B cell (primary cell): ENCODE results near the gene KRT28. TPM values are rescaled to one million over a fixed set of nuclear protein-coding genes. Genes with fewer than 3 reads are reported as not detected.

Experiments used
- ATAC-seq: fragments of 200-7000 bp; cut with Tn5 transposase; one replicate; pipeline ENCODE4 v1.10.0; 2021; ENCODE audit warnings: low read depth, mild to moderate bottlenecking, moderate number of reproducible peaks, moderate library complexity
- CTCF ChIA-PET: fragments of 350-600 bp; sonication (Branson Sonifier 250); formaldehyde crosslinking; loops from one replicate; lab custom pipeline; 2021; ENCODE audit warnings: antibody characterized with exemption, inconsistent platforms; lab: Charles Lee
- POLR2A ChIA-PET: fragments of 350-600 bp; sonication (Branson Sonifier 250); formaldehyde crosslinking; loops from one replicate; lab custom pipeline; 2021; ENCODE audit warnings: antibody characterized with exemption; lab: Charles Lee
- DNase-seq: peaks from one replicate; pipeline ENCODE4 v3.0.0; 2013
- H2AFZ ChIP-seq: 2 replicates; pipeline ENCODE4 v1.6.1; 2012; ENCODE audit warnings: mild to moderate bottlenecking, low read depth, low read length; ENCODE audit not compliant: insufficient read depth, poor library complexity, severe bottlenecking
- H3K27ac ChIP-seq, 2 donors: 1 replicate in 1 of 2; 2 replicates in 1 of 2; pipeline ENCODE4 v1.5.1; 2012 to 2013; ENCODE audit warnings: low read length in 2 of 2, mild to moderate bottlenecking in 2 of 2, moderate library complexity in 1 of 2
- H3K27me3 ChIP-seq, 4 experiments: fragments of 200-600 bp in 1 of 4; sonication (generic) in 1 of 4; replicated peaks in 1 of 4; 1 replicate in 2 of 4; 2 replicates in 2 of 4; pipeline versions ENCODE4 v1.6.1 to v1.7.0; 2013 to 2016; ENCODE audit warnings: low read length in 3 of 4, mild to moderate bottlenecking in 2 of 4, mixed read lengths in 1 of 4, moderate library complexity in 1 of 4; ENCODE audit not compliant: insufficient read depth in 4 of 4, control insufficient read depth in 3 of 4; ENCODE audit errors: control extremely low read depth in 1 of 4
- H3K36me3 ChIP-seq, 2 experiments: replicated peaks in 1 of 2; 1 replicate in 1 of 2; 2 replicates in 1 of 2; pipeline versions ENCODE4 v1.6.1 to v1.7.1; 2013; ENCODE audit warnings: low read length in 1 of 2; ENCODE audit not compliant: insufficient read depth in 2 of 2, control insufficient read depth in 1 of 2; ENCODE audit errors: control extremely low read depth in 1 of 2, extremely low read depth in 1 of 2
- H3K4me1 ChIP-seq, 2 donors: fragments of 200-600 bp in 1 of 2; sonication (generic) in 1 of 2; 1 replicate in 1 of 2; 2 replicates in 1 of 2; pipeline versions ENCODE4 v1.5.1 to v1.6.1; 2013 to 2017; ENCODE audit warnings: low read length in 2 of 2; ENCODE audit not compliant: control insufficient read depth in 2 of 2, insufficient read depth in 2 of 2
- H3K4me2 ChIP-seq: replicated peaks from 2 replicates; pipeline ENCODE3; 2012; ENCODE audit warnings: mild to moderate bottlenecking, low read depth, low read length; ENCODE audit not compliant: poor library complexity, severe bottlenecking
- H3K4me3 ChIP-seq, 5 experiments: fragments of 200-600 bp in 1 of 5; sonication (generic) in 1 of 5; 1 replicate in 3 of 5; 2 replicates in 2 of 5; pipeline versions ENCODE4 v1.5.1 to v1.7.0; 2011 to 2016; ENCODE audit warnings: low read length in 4 of 5, mild to moderate bottlenecking in 4 of 5, low read depth in 2 of 5, control low read depth in 1 of 5, moderate library complexity in 1 of 5; ENCODE audit not compliant: insufficient read depth in 1 of 5; ENCODE audit errors: control extremely low read depth in 1 of 5, extremely low read depth in 1 of 5
- H3K79me2 ChIP-seq: fragments of 200-600 bp; sonication (generic); one replicate; pipeline ENCODE4 v1.6.0; 2016; ENCODE audit warnings: low read length; ENCODE audit not compliant: control insufficient read depth, insufficient read depth
- H3K9ac ChIP-seq: fragments of 200-600 bp; sonication (generic); 2 replicates; pipeline ENCODE4 v1.6.1; 2017; ENCODE audit warnings: mild to moderate bottlenecking, low read length, moderate library complexity
- H3K9me3 ChIP-seq, 3 donors: one replicate each; pipeline versions ENCODE4 v1.6.1 to v1.7.1; 2013; ENCODE audit warnings: low read length in 2 of 3; ENCODE audit not compliant: control insufficient read depth in 2 of 3, insufficient read depth in 1 of 3; ENCODE audit errors: control extremely low read depth in 1 of 3
- H4K20me1 ChIP-seq: 2 replicates; pipeline ENCODE4 v1.6.0; 2012; ENCODE audit warnings: mild to moderate bottlenecking, low read length; ENCODE audit not compliant: insufficient read depth, control insufficient read depth, poor library complexity, severe bottlenecking
- H3K27ac Mint-ChIP-seq: one replicate; pipeline ENCODE4 v1.8.0; 2021; ENCODE audit warnings: mixed read lengths
- H3K27me3 Mint-ChIP-seq: one replicate; pipeline ENCODE4 v1.8.0; 2021; ENCODE audit warnings: mixed read lengths
- H3K4me1 Mint-ChIP-seq: one replicate; pipeline ENCODE4 v1.8.0; 2021; ENCODE audit warnings: mixed read lengths
- H3K4me3 Mint-ChIP-seq: one replicate; pipeline ENCODE4 v1.8.0; 2021; ENCODE audit warnings: mixed read lengths
- H3K9me3 Mint-ChIP-seq: one replicate; pipeline ENCODE4 v1.8.0; 2022; ENCODE audit warnings: mixed read lengths; ENCODE audit not compliant: insufficient read depth
- EZH2 ChIP-seq: IDR thresholded peaks from 2 replicates; pipeline ENCODE4 v1.6.1; 2012; ENCODE audit warnings: borderline replicate concordance, low read depth, mild to moderate bottlenecking, moderate library complexity, low read length; ENCODE audit not compliant: insufficient read depth, poor library complexity, severe bottlenecking
- WGBS: methylation state at CpG from one replicate; pipeline ENCODE4 v1.1.5; 2013; ENCODE audit warnings: missing lambda C conversion rate; ENCODE audit not compliant: insufficient coverage; 5-methylcytosine and 5-hydroxymethylcytosine counted together
- intact Hi-C: fragments of 100-400 bp; cut with micrococcal nuclease; formaldehyde crosslinking; loops from one replicate; pipeline ENCODE4 v1.10.0; 2022
- polyA plus RNA-seq: library from polyadenylated mRNA; depleted of rRNA; stranded (reverse); fragments of >200 nt; gene quantifications from 2 replicates; pipeline ENCODE4 v1.2.3, GENCODE V29; 2012
- total RNA-seq, 2 donors: library from RNA; stranded (reverse); fragments of 120-200 nt in 1 of 2; gene quantifications; 1 replicate in 1 of 2; 2 replicates in 1 of 2; pipeline versions ENCODE4 v1.2.3 to v1.2.4, GENCODE V29; 2013 to 2022
- TF ChIP-seq, protein P1 (sequence below): fragments of 200-600 bp; IDR thresholded peaks from one replicate; pipeline ENCODE4 v1.8.0; 2022; ENCODE audit warnings: antibody characterized with exemption, mild to moderate bottlenecking

Gene KRT28
- total and polyA plus RNA-seq, 2 donors (not counting 1 experiment from before 2014, with no cell fraction given) = not detected

DNA sequence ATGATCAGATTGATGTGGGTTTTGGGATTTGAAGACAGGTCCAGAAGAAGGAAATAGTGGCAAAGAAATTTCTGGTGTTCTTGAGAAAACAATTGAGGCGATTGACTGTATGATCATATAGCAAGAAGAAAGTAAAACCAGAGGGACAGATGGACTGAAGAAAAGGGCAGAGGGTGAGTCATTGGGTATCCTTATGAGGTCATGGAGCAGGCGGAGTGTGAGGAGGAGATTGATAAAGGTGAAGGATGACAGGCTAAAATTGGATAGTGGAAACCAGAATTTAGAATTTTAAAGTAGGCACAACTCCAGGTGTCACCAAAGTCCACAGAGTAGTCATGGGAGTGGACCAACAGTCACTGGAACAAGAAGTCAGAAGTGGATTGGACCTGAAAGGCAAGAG lies 1.4 kb upstream of the KRT28 start:
- H3K27ac Mint-ChIP-seq = no peak overlapping the region
- no peaks in the 10 kb centered on the region for H4K20me1 ChIP-seq

DNA sequence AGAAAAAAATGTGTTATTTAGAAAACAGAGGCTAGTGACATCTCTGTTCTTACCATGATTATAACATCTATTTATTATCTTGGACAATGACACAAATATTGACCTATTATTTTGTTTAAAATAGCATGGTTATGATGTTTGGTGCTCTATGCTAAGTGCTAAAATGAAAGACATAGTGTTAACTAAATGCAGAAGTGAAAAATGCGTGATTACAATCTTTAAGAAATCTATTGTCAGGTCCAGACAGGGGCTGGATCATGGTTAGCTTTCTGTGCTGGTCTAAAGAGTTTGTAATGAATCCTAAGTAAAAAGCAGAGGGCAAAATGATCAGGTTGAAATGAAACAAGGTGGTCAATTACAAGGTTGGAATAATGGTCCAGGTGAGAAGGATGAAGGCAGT lies 622 bp upstream of the KRT28 start:
- TF ChIP-seq EZH2 = no peak
- TF ChIP-seq, protein P1, sequence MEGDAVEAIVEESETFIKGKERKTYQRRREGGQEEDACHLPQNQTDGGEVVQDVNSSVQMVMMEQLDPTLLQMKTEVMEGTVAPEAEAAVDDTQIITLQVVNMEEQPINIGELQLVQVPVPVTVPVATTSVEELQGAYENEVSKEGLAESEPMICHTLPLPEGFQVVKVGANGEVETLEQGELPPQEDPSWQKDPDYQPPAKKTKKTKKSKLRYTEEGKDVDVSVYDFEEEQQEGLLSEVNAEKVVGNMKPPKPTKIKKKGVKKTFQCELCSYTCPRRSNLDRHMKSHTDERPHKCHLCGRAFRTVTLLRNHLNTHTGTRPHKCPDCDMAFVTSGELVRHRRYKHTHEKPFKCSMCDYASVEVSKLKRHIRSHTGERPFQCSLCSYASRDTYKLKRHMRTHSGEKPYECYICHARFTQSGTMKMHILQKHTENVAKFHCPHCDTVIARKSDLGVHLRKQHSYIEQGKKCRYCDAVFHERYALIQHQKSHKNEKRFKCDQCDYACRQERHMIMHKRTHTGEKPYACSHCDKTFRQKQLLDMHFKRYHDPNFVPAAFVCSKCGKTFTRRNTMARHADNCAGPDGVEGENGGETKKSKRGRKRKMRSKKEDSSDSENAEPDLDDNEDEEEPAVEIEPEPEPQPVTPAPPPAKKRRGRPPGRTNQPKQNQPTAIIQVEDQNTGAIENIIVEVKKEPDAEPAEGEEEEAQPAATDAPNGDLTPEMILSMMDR = no peak
- intact Hi-C loops = loop anchor here (2.0 to 10.0 kb wide), 2 partner anchors 40 to 524 kb away; no protein-coding TSS in a partner anchor
- no peaks in the 10 kb centered on the region for H4K20me1 ChIP-seq
- H3K79me2 ChIP-seq = no peaks in the 10 kb centered on the region
- H3K4me1 ChIP-seq = peaks cover 0 to 4% of the 10 kb centered on the region in 2 donors
- WGBS = 63% methylated on average over 1 of the region's 1 CpG
- ATAC-seq (no peak), DNase-seq (no peak)
- H3K27ac Mint-ChIP-seq = no peak overlapping the region
- peaks cover 0 to 36% (median 24%) of the 10 kb centered on the region in 4 experiments for H3K27me3 ChIP-seq
- H2AFZ ChIP-seq = no peak overlapping the region
- no peak overlapping the region for H3K9ac ChIP-seq
- H3K4me1 Mint-ChIP-seq = peaks cover 3% of the 10 kb centered on the region
- ChIA-PET POLR2A (no interaction called here), CTCF (no interaction called here)
- no peak overlapping the region for H3K4me3 Mint-ChIP-seq
- no peaks in the 10 kb centered on the region for H3K9me3 Mint-ChIP-seq
- no peaks in the 10 kb centered on the region for H3K9me3 ChIP-seq
- no peaks in the 10 kb centered on the region for H3K36me3 ChIP-seq
- H3K27me3 Mint-ChIP-seq = peaks cover 51% of the 10 kb centered on the region
- no peak overlapping the region for H3K4me2 ChIP-seq
- no peak overlapping the region for H3K4me3 ChIP-seq
- no peak overlapping the region for H3K27ac ChIP-seq

More for the DNA sequence above, 1.4 kb upstream of the KRT28 start:
- Histone ChIP-seq H3K27ac (no peak overlapping the region), H3K36me3 (no peaks in the 10 kb centered on the region), H3K9me3 (no peaks in the 10 kb centered on the region), H3K4me3 (no peak overlapping the region), H3K79me2 (no peaks in the 10 kb centered on the region), H2AFZ (no peak overlapping the region), H3K27me3 (peaks cover 0 to 37% (median 25%) of the 10 kb centered on the region in 4 experiments), H3K4me2 (no peak overlapping the region), H3K4me1 (peaks cover 0 to 4% of the 10 kb centered on the region in 2 donors), H3K9ac (no peak overlapping the region)
- Mint-ChIP-seq H3K4me1 (peaks cover 3% of the 10 kb centered on the region), H3K4me3 (no peak overlapping the region), H3K9me3 (no peaks in the 10 kb centered on the region), H3K27me3 (peaks cover 49% of the 10 kb centered on the region)
- WGBS = 73% methylated on average over 2 of the region's 2 CpGs
- POLR2A ChIA-PET = no interaction called here
- DNase-seq (no peak), ATAC-seq (no peak)
- intact Hi-C loops = loop anchor here (2.0 to 10.0 kb wide), 2 partner anchors 40 to 524 kb away; no protein-coding TSS in a partner anchor
- CTCF ChIA-PET = interaction anchor here (4.4 kb wide), 1 partner anchor 862 kb away, joined by 22 read pairs; no protein-coding TSS in a partner anchor
- no peak for TF ChIP-seq EZH2
- TF ChIP-seq, protein P1 = no peak
